Smooth muscle cell (in vitro differentiated cells): ENCODE measurements around the gene TRPM5. TPM values are rescaled to one million over a fixed set of nuclear protein-coding genes. Genes with fewer than 3 reads are reported as not detected.

Experiments
- DNase-seq: peaks from one replicate; lab custom pipeline; 2025; ENCODE audit not compliant: unreplicated experiment; lab: John Stamatoyannopoulos, UW
- H2AFZ ChIP-seq: fragments of 200-600 bp; sonication (generic); 2 replicates; pipeline ENCODE4 v1.6.0; 2016; ENCODE audit warnings: antibody characterized with exemption, low read depth, mild to moderate bottlenecking
- H3F3A ChIP-seq: fragments of 200-600 bp; sonication (generic); 2 replicates; pipeline ENCODE4 v1.6.0; 2017; ENCODE audit warnings: antibody characterized with exemption, low read depth
- H3K27ac ChIP-seq: fragments of 200-600 bp; sonication (generic); 2 replicates; pipeline ENCODE4 v1.5.1; 2016; ENCODE audit warnings: low read depth, mild to moderate bottlenecking
- H3K27me3 ChIP-seq: fragments of 200-600 bp; sonication (generic); 2 replicates; pipeline ENCODE4 v1.6.1; 2016; ENCODE audit warnings: low read depth, mild to moderate bottlenecking
- H3K36me3 ChIP-seq: fragments of 200-600 bp; sonication (generic); 2 replicates; pipeline ENCODE4 v1.5.1; 2016; ENCODE audit warnings: low read depth
- H3K4me1 ChIP-seq: fragments of 200-600 bp; sonication (generic); 2 replicates; pipeline ENCODE4 v1.5.1; 2016; ENCODE audit warnings: low read depth
- H3K4me2 ChIP-seq: fragments of 200-600 bp; sonication (generic); 2 replicates; pipeline ENCODE4 v1.6.0; 2016; ENCODE audit warnings: mild to moderate bottlenecking
- H3K4me3 ChIP-seq: fragments of 200-600 bp; sonication (generic); 2 replicates; pipeline ENCODE4 v1.5.1; 2016; ENCODE audit warnings: mild to moderate bottlenecking
- H3K79me2 ChIP-seq: fragments of 200-600 bp; sonication (generic); 2 replicates; pipeline ENCODE4 v1.6.0; 2016; ENCODE audit warnings: low read depth, mild to moderate bottlenecking
- H3K9ac ChIP-seq: fragments of 200-600 bp; sonication (generic); 2 replicates; pipeline ENCODE4 v1.6.0; 2016; ENCODE audit warnings: low read depth
- H3K9me3 ChIP-seq: fragments of 200-600 bp; sonication (generic); replicated peaks from 2 replicates; pipeline ENCODE4 v1.5.1; 2016; ENCODE audit warnings: low read depth
- H4K20me1 ChIP-seq: fragments of 200-600 bp; sonication (generic); 2 replicates; pipeline ENCODE4 v1.6.0; 2016; ENCODE audit warnings: low read depth
- whole genome bisulfite sequencing: methylation state at CpG from one replicate; pipeline ENCODE4 v1.1.7; 2016; ENCODE audit warnings: low lambda C conversion rate; 5-methylcytosine and 5-hydroxymethylcytosine counted together
- polyA plus RNA-seq: library from polyadenylated mRNA; unstranded; fragments of >200 nt; fragmentation: Nextera tagmentation; extraction: Ambion mirVana; gene quantifications from 2 replicates; pipeline ENCODE4 v1.2.1, GENCODE V29; 2016
- total RNA-seq: library from RNA; depleted of rRNA; stranded (reverse); fragments of >200 nt; gene quantifications from 2 replicates; pipeline ENCODE4 v1.2.3, GENCODE V29; 2014
- TF ChIP-seq, protein P1 (sequence below): fragments of 200-600 bp; sonication (generic); IDR thresholded peaks from 2 replicates; pipeline ENCODE4 v1.5.1; 2017; ENCODE audit warnings: borderline replicate concordance, mild to moderate bottlenecking, antibody characterized with exemption; ENCODE audit not compliant: insufficient read depth, poor library complexity, severe bottlenecking

Gene TRPM5
- total and polyA plus RNA-seq, 2 experiments from 2014 or later, result not detected

GRCh38 chr11:2418693-2419360, 25.5 kb downstream of the TRPM5 start:
- Histone ChIP-seq H4K20me1 (no peaks in the 10 kb centered on the region), H3K27me3 (no peaks in the 10 kb centered on the region), H2AFZ (no peak overlapping the region), H3F3A (no peaks in the 10 kb centered on the region), H3K27ac (no peak overlapping the region), H3K4me2 (no peak overlapping the region), H3K79me2 (no peaks in the 10 kb centered on the region), H3K9me3 (no peaks in the 10 kb centered on the region), H3K4me1 (no peaks in the 10 kb centered on the region), H3K4me3 (no peak overlapping the region), H3K9ac (no peak overlapping the region), H3K36me3 (no peaks in the 10 kb centered on the region)
- TF ChIP-seq, protein P1, sequence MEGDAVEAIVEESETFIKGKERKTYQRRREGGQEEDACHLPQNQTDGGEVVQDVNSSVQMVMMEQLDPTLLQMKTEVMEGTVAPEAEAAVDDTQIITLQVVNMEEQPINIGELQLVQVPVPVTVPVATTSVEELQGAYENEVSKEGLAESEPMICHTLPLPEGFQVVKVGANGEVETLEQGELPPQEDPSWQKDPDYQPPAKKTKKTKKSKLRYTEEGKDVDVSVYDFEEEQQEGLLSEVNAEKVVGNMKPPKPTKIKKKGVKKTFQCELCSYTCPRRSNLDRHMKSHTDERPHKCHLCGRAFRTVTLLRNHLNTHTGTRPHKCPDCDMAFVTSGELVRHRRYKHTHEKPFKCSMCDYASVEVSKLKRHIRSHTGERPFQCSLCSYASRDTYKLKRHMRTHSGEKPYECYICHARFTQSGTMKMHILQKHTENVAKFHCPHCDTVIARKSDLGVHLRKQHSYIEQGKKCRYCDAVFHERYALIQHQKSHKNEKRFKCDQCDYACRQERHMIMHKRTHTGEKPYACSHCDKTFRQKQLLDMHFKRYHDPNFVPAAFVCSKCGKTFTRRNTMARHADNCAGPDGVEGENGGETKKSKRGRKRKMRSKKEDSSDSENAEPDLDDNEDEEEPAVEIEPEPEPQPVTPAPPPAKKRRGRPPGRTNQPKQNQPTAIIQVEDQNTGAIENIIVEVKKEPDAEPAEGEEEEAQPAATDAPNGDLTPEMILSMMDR, result no peak
- 95% methylated on average over 21 of the region's 21 CpGs for WGBS
- DNase-seq, result no peak

- 92% methylated on average over 26 of the region's 30 CpGs for WGBS
- Histone ChIP-seq H3K9ac (no peak overlapping the region), H3K27ac (no peak overlapping the region), H2AFZ (no peak overlapping the region), H3K4me1 (no peaks in the 10 kb centered on the region), H3K9me3 (no peaks in the 10 kb centered on the region), H4K20me1 (no peaks in the 10 kb centered on the region), H3K4me2 (no peak overlapping the region), H3F3A (no peaks in the 10 kb centered on the region), H3K4me3 (no peak overlapping the region), H3K27me3 (no peaks in the 10 kb centered on the region), H3K79me2 (no peaks in the 10 kb centered on the region), H3K36me3 (no peaks in the 10 kb centered on the region)
- TF ChIP-seq, protein P1, result no peak
- DNase-seq, result no peak
Observed at GRCh38 chr11:2417856-2418692, 26.2 kb downstream of the TRPM5 start.

GRCh38 chr11:2416765-2417164, 27.5 kb downstream of the TRPM5 start:
- Histone ChIP-seq H3K27ac (no peak overlapping the region), H3K4me1 (no peaks in the 10 kb centered on the region), H3K4me3 (no peak overlapping the region), H3F3A (no peaks in the 10 kb centered on the region), H3K9me3 (no peaks in the 10 kb centered on the region), H3K27me3 (no peaks in the 10 kb centered on the region), H3K4me2 (no peak overlapping the region), H3K79me2 (no peaks in the 10 kb centered on the region), H2AFZ (no peak overlapping the region), H4K20me1 (no peaks in the 10 kb centered on the region), H3K9ac (no peak overlapping the region), H3K36me3 (no peaks in the 10 kb centered on the region)
- TF ChIP-seq, protein P1, result no peak
- 93% methylated on average over 18 of the region's 18 CpGs for WGBS
- DNase-seq, result no peak
